GM12878 (cell line): ENCODE data around the gene ZNF687. TPM values are rescaled to one million over a fixed set of nuclear protein-coding genes. Genes with fewer than 3 reads are reported as not detected.

Experiments
- ATAC-seq: fragments of 200-7000 bp; cut with Tn5 transposase; 3 replicates; pipeline ENCODE4 v1.9.1; 2020; ENCODE audit warnings: mild to moderate bottlenecking, moderate library complexity
- BruUV-seq: library from RNA; stranded (reverse); fragments of 400-500 nt; replicated peaks from 2 replicates; lab custom pipeline; 2021; lab: Mats Ljungman, UMichigan
- CTCF ChIA-PET: fragments of 300-600 bp; sonication (Branson Sonifier 250); formaldehyde crosslinking; extraction: SDS; loops from one replicate; lab custom pipeline; 2021; ENCODE audit warnings: inconsistent platforms; lab: Yijun Ruan, JAX
- POLR2A ChIA-PET: fragments of 350-600 bp; formaldehyde crosslinking; extraction: SDS; loops from one replicate; lab custom pipeline; 2021; ENCODE audit warnings: inconsistent platforms; lab: Charles Lee
- RAD21 ChIA-PET: fragments of 300-600 bp; sonication (Branson Sonifier 250); formaldehyde crosslinking; loops from one replicate; lab custom pipeline; 2023; ENCODE audit warnings: antibody characterized with exemption; ENCODE audit not compliant: unreplicated experiment; lab: Charles Lee
- SMC1A ChIA-PET: fragments of 300-600 bp; sonication (Branson Sonifier 250); formaldehyde crosslinking; loops from one replicate; lab custom pipeline; 2023; ENCODE audit not compliant: unreplicated experiment, uncharacterized antibody; lab: Charles Lee
- DNase-seq: peaks from one replicate; pipeline ENCODE4 v3.0.0-alpha.2; 2011; ENCODE audit warnings: low read depth, low spot score
- FAIRE-seq: peaks from 3 replicates; lab custom pipeline; 2011; peaks lifted over from hg19 to GRCh38; lab: Jason Lieb, UNC
- H2AFZ ChIP-seq: 2 replicates; pipeline ENCODE4 v1.6.0; 2011; ENCODE audit warnings: low read depth, low read length, control low read depth; ENCODE audit not compliant: control insufficient read depth
- H3K27ac ChIP-seq: 2 replicates; pipeline ENCODE4 v1.5.1; 2011; ENCODE audit warnings: control low read depth; ENCODE audit not compliant: control insufficient read depth, insufficient read depth
- H3K27me3 ChIP-seq, 2 experiments: replicated peaks in 1 of 2; 2 replicates each; pipeline versions ENCODE4 v1.6.0 to v1.6.1; 2011; ENCODE audit warnings: low read length in 1 of 2; ENCODE audit not compliant: control insufficient read depth in 2 of 2, insufficient read depth in 2 of 2
- H3K36me3 ChIP-seq, 2 experiments: 2 replicates each; pipeline ENCODE4 v1.5.1; 2011; ENCODE audit warnings: low read length in 1 of 2; ENCODE audit not compliant: control insufficient read depth in 2 of 2, insufficient read depth in 2 of 2
- H3K4me1 ChIP-seq: 2 replicates; pipeline ENCODE4 v1.6.1; 2011; ENCODE audit warnings: mild to moderate bottlenecking, low read length, moderate library complexity, mixed read lengths; ENCODE audit not compliant: control insufficient read depth, insufficient read depth
- H3K4me2 ChIP-seq: 2 replicates; pipeline ENCODE4 v1.6.0; 2011; ENCODE audit warnings: control low read depth; ENCODE audit not compliant: control insufficient read depth, insufficient read depth
- H3K4me3 ChIP-seq: fragments of 200-600 bp; sonication (generic); 2 replicates; pipeline ENCODE4 v1.5.1; 2016
- H3K79me2 ChIP-seq: 2 replicates; pipeline ENCODE4 v1.6.0; 2011; ENCODE audit warnings: low read length; ENCODE audit not compliant: control insufficient read depth, insufficient read depth
- H3K9ac ChIP-seq: 2 replicates; pipeline ENCODE4 v1.8.0; 2011; ENCODE audit warnings: low read length, control low read depth, mixed read lengths; ENCODE audit not compliant: control insufficient read depth, insufficient read depth
- H3K9me3 ChIP-seq: replicated peaks from 3 replicates; pipeline ENCODE4 v1.5.1; 2011; ENCODE audit warnings: mild to moderate bottlenecking, low read length; ENCODE audit not compliant: control insufficient read depth, insufficient read depth
- H4K20me1 ChIP-seq: 2 replicates; pipeline ENCODE4 v1.6.0; 2011; ENCODE audit not compliant: control insufficient read depth, insufficient read depth
- PML ChIP-seq: IDR thresholded peaks from 2 replicates; pipeline ENCODE4 v1.6.1; 2012; ENCODE audit warnings: low read length, inconsistent platforms
- POLR2A ChIP-seq: IDR thresholded peaks from 2 replicates; pipeline ENCODE4 v1.6.1; 2011; ENCODE audit warnings: low read depth, mild to moderate bottlenecking, low read length
- WGBS: methylation state at CpG from one replicate; pipeline ENCODE4 v1.1.6; 2016; ENCODE audit warnings: low lambda C conversion rate; ENCODE audit not compliant: insufficient replicate concordance, insufficient coverage; ENCODE audit errors: missing lambda C conversion rate; 5-methylcytosine and 5-hydroxymethylcytosine counted together
- in situ Hi-C: fragments of 300-500 bp; cut with MboI; formaldehyde crosslinking; loops from 9 replicates; pipeline ENCODE4 v1.14.3; 2018; ENCODE audit warnings: mixed read lengths
- intact Hi-C: fragments of 100-400 bp; cut with micrococcal nuclease; formaldehyde crosslinking; loops from one replicate; pipeline ENCODE4 v1.14.2; 2022; ENCODE audit not compliant: unreplicated experiment
- polyA plus RNA-seq, 11 experiments: library from polyadenylated mRNA; depleted of rRNA in 4 of 11; unstranded in 6 of 11; stranded (reverse) in 5 of 11; fragments of >200 nt; fragmentation: Nextera tagmentation in 4 of 11; fragmentation: Illumina TruSeq in 1 of 11; extraction: Ambion mirVana in 4 of 11; extraction: Trizol in 1 of 11; gene quantifications; 1 replicate in 1 of 11; 2 replicates in 10 of 11; pipeline versions ENCODE4 v1.2.1 to v1.2.3, GENCODE V29; 2011 to 2016; ENCODE audit warnings: inconsistent platforms in 2 of 11, missing spikeins in 2 of 11, low read depth in 1 of 11
- total RNA-seq, 4 experiments: library from RNA; depleted of rRNA in 3 of 4; stranded (reverse); fragments of >200 nt in 3 of 4; fragmentation: Illumina TruSeq in 1 of 4; extraction: Trizol in 1 of 4; gene quantifications; 2 replicates each; pipeline versions ENCODE4 v1.2.1 to v1.2.3, GENCODE V29; 2013 to 2021
- TF ChIP-seq, protein P1 (sequence below): fragments of 450-650 bp; formaldehyde crosslinking; IDR thresholded peaks from 2 replicates; pipeline ENCODE4 v1.5.0; 2022; ENCODE audit warnings: mild to moderate bottlenecking, missing genetic modification characterization

Gene ZNF687
- total and polyA plus RNA-seq, 10 of the 15 experiments (the other 5 are each of a cell fraction or from before 2014, with no cell fraction given): 0.08 to 30.9 (median 9.9) TPM

DNA sequence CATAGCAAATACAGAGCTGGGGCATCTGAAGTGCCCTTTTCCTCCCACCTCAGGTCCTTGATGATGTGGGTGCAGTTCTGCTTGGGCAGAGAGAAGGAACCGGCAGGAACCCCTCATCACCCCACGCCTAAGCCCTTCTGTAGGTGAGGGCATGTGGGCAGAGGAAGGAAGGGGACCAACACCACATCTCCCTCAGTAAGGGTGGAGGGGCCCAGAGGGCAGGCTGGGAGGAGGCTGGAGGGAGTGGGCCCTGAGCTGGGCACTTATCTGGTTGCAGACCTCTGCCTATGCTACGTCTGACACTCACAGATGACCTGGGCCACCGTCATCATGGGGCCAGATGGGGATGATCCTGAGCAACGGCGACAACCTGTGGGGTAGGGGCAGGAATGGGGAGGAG, 11.0 kb downstream of the ZNF687 start:
- no TSS peak for BruUV-seq
- Histone ChIP-seq H3K4me3 (no peak overlapping the region), H2AFZ (no peak overlapping the region), H3K9ac (no peak overlapping the region), H3K4me1 (no peaks in the 10 kb centered on the region), H3K36me3 (peaks cover 13 to 34% of the 10 kb centered on the region in 2 experiments), H3K27me3 (no peaks in the 10 kb centered on the region), H3K4me2 (no peak overlapping the region), H4K20me1 (no peaks in the 10 kb centered on the region), H3K27ac (no peak overlapping the region), H3K79me2 (no peaks in the 10 kb centered on the region), H3K9me3 (no peaks in the 10 kb centered on the region)
- POLR2A ChIA-PET: interaction anchor here (1.7 to 2.4 kb wide), 2 partner anchors 10 to 17 kb away, joined by 5 to 7 read pairs; no protein-coding TSS in a partner anchor
- CTCF ChIA-PET: interaction anchor here (1.9 kb wide), 1 partner anchor 47 kb away, joined by 6 read pairs; no protein-coding TSS in a partner anchor
- TF ChIP-seq, protein P1, sequence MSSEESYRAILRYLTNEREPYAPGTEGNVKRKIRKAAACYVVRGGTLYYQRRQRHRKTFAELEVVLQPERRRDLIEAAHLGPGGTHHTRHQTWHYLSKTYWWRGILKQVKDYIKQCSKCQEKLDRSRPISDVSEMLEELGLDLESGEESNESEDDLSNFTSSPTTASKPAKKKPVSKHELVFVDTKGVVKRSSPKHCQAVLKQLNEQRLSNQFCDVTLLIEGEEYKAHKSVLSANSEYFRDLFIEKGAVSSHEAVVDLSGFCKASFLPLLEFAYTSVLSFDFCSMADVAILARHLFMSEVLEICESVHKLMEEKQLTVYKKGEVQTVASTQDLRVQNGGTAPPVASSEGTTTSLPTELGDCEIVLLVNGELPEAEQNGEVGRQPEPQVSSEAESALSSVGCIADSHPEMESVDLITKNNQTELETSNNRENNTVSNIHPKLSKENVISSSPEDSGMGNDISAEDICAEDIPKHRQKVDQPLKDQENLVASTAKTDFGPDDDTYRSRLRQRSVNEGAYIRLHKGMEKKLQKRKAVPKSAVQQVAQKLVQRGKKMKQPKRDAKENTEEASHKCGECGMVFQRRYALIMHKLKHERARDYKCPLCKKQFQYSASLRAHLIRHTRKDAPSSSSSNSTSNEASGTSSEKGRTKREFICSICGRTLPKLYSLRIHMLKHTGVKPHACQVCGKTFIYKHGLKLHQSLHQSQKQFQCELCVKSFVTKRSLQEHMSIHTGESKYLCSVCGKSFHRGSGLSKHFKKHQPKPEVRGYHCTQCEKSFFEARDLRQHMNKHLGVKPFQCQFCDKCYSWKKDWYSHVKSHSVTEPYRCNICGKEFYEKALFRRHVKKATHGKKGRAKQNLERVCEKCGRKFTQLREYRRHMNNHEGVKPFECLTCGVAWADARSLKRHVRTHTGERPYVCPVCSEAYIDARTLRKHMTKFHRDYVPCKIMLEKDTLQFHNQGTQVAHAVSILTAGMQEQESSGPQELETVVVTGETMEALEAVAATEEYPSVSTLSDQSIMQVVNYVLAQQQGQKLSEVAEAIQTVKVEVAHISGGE (CRISPR knock-in tag): no peak
- TF ChIP-seq POLR2A (peak; percentile 9; the same call in 1 of the 2 replicates), PML (no peak; the same call in 1 of the 2 replicates)
- in situ Hi-C loops: loop anchor here (10.0 kb wide), 1 partner anchor 542 kb away; the partner anchor contains the start of genes C2CD4D and RORC
- DNase-seq: no peak
- RAD21 ChIA-PET: no interaction called here
- intact Hi-C loops: no loop called here
- FAIRE-seq: no peak
- no peak for ATAC-seq
- 53% methylated on average over 6 of the region's 6 CpGs for WGBS
- SMC1A ChIA-PET: interaction anchor here (0.8 kb wide), 1 partner anchor 34 kb away, joined by 4 read pairs; the partner anchor contains the start of gene PI4KB
